ENCODE results near the gene RTN4RL1. TPM values are rescaled to one million over a fixed set of nuclear protein-coding genes. Genes with fewer than 3 reads are reported as not detected.

Gene RTN4RL1
- total RNA-seq, 4 donors from 2014 or later, result 0.50 to 0.86 (median 0.67) TPM

- peaks cover 3 to 42% (median 28%) of the 10 kb centered on the region in 4 donors for H3K36me3 ChIP-seq
- intact Hi-C loops (cut with DNase I), result no loop called here
These were observed 37.5 kb upstream of the RTN4RL1 start for GRCh38 chr17:2062571-2063183.

GRCh38 chr17:2061441-2061958 lies 36.4 kb upstream of the RTN4RL1 start:
- no peak overlapping the region for H3K4me3 ChIP-seq
- intact Hi-C loops (cut with DNase I), result no loop called here
- peaks cover 76 to 100% (median 99%) of the 10 kb centered on the region in 4 donors for H3K4me1 ChIP-seq

More at GRCh38 chr17:2062571-2063183, 37.5 kb upstream of the RTN4RL1 start:
- DNase-seq (ENCODE audit: extremely low spot score), result peak; percentile 92
- Histone ChIP-seq H3K4me3 (no peak overlapping the region), H3K27me3 (no peaks in the 10 kb centered on the region), H3K27ac (replicated peaks in 1 of 4) (peak overlapping the region; percentile 90 to 97 (median 92)), H3K4me1 (peaks cover 87 to 100% (median 100%) of the 10 kb centered on the region in 4 donors), H3K9me3 (no peaks in the 10 kb centered on the region)
- no peak for TF ChIP-seq POLR2A (IDR thresholded peaks at IDR 0.05; ENCODE audit: low read depth)
- no peak for TF ChIP-seq CTCF (IDR thresholded peaks at IDR 0.05)
- no peak for TF ChIP-seq EP300 (IDR thresholded peaks at IDR 0.05)
- TF ChIP-seq POLR2AphosphoS5 (IDR thresholded peaks at IDR 0.05), result no peak
- WGBS, result 43% methylated on average over 11 of the region's 11 CpGs

GRCh38 chr17:2060681-2061440 lies 35.7 kb upstream of the RTN4RL1 start:
- no peak for TF ChIP-seq EP300 (IDR thresholded peaks at IDR 0.05)
- TF ChIP-seq CTCF (IDR thresholded peaks at IDR 0.05), result no peak
- peak in 1 of 2 donors; percentile 16 for TF ChIP-seq POLR2AphosphoS5 (IDR thresholded peaks at IDR 0.05)
- no peak for TF ChIP-seq POLR2A (IDR thresholded peaks at IDR 0.05; ENCODE audit: low read depth)
- Histone ChIP-seq H3K27me3 (no peaks in the 10 kb centered on the region), H3K36me3 (peaks cover 3 to 42% (median 30%) of the 10 kb centered on the region in 4 donors), H3K4me1 (peaks cover 73 to 100% (median 98%) of the 10 kb centered on the region in 4 donors), H3K9me3 (no peaks in the 10 kb centered on the region), H3K4me3 (peak overlapping the region in 1 of 4 donors; percentile 66), H3K27ac (replicated peaks in 1 of 4) (peak overlapping the region; percentile 90 to 97 (median 92))
- DNase-seq (ENCODE audit: extremely low spot score), result no peak
- intact Hi-C loops (cut with DNase I), result no loop called here
- WGBS, result 73% methylated on average over 17 of the region's 21 CpGs

More at GRCh38 chr17:2061441-2061958, 36.4 kb upstream of the RTN4RL1 start:
- H3K9me3 ChIP-seq, result no peaks in the 10 kb centered on the region
- peak; percentile 92 for DNase-seq (ENCODE audit: extremely low spot score)
- 76% methylated on average over 8 of the region's 17 CpGs for WGBS
- H3K36me3 ChIP-seq, result peaks cover 3 to 42% (median 30%) of the 10 kb centered on the region in 4 donors
- H3K27ac ChIP-seq (replicated peaks in 1 of 4), result peak overlapping the region; percentile 90 to 97 (median 92)
- H3K27me3 ChIP-seq, result no peaks in the 10 kb centered on the region
- TF ChIP-seq CTCF (IDR thresholded peaks at IDR 0.05), result no peak
- peak; percentile 65 to 74 for TF ChIP-seq POLR2AphosphoS5 (IDR thresholded peaks at IDR 0.05)

GRCh38 chr17:2060385-2060658 lies 35.2 kb upstream of the RTN4RL1 start:
- intact Hi-C loops (cut with DNase I), result no loop called here
- DNase-seq (ENCODE audit: extremely low spot score), result no peak

More at GRCh38 chr17:2060385-2060658, 35.2 kb upstream of the RTN4RL1 start:
- peak overlapping the region in 2 of 4 donors; percentile 10 to 66 for H3K4me3 ChIP-seq
- peaks cover 3 to 37% (median 29%) of the 10 kb centered on the region in 4 donors for H3K36me3 ChIP-seq
- H3K27me3 ChIP-seq, result peaks cover 0 to 4% (median 0%) of the 10 kb centered on the region in 4 donors
- 67% methylated on average over 6 of the region's 6 CpGs for WGBS
- TF ChIP-seq POLR2AphosphoS5 (IDR thresholded peaks at IDR 0.05) (no peak), EP300 (IDR thresholded peaks at IDR 0.05) (no peak), POLR2A (IDR thresholded peaks at IDR 0.05; ENCODE audit: low read depth) (no peak), CTCF (IDR thresholded peaks at IDR 0.05) (no peak)
- H3K27ac ChIP-seq (replicated peaks in 1 of 4), result peak overlapping the region; percentile 90 to 97 (median 92)
- no peaks in the 10 kb centered on the region for H3K9me3 ChIP-seq
- peaks cover 71 to 100% (median 97%) of the 10 kb centered on the region in 4 donors for H3K4me1 ChIP-seq

All from esophagus muscularis mucosa (tissue), 4 donors.